Measurements from ENCODE around the gene STAG1.
"Not testable (repeated sequence)": the region's sequence is repeated elsewhere in the genome, so short reads cannot be mapped to it uniquely, and the experiment has no call there.

The STAG1 gene

DNA sequence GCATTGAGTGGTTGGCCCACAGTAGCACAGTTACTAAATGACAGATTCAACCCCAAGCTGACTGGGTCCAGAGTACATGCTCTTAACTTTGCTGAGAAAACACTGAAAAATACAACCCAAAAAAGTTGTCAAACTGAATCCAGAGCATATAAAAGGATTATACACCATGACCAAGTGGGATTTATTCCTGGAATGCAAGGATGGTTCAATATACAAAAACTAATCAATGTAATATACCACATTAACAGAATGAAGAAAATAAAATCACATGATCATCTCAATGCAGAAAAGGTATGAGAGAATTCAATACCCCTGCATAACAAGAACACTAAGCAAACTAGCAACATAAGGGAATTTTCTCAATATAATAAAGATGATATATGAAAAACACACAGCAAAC is 98.5 kb downstream of the STAG1 start:
- H3K4me1 ChIP-seq = peaks cover 0 to 3% (median under 1%) of the 10 kb centered on the region in 4 donors
- peaks cover 5 to 10% (median 9%) of the 10 kb centered on the region in 3 donors for H3K9me3 ChIP-seq
- no peak overlapping the region for H3K27ac ChIP-seq
- TF ChIP-seq, protein P1, sequence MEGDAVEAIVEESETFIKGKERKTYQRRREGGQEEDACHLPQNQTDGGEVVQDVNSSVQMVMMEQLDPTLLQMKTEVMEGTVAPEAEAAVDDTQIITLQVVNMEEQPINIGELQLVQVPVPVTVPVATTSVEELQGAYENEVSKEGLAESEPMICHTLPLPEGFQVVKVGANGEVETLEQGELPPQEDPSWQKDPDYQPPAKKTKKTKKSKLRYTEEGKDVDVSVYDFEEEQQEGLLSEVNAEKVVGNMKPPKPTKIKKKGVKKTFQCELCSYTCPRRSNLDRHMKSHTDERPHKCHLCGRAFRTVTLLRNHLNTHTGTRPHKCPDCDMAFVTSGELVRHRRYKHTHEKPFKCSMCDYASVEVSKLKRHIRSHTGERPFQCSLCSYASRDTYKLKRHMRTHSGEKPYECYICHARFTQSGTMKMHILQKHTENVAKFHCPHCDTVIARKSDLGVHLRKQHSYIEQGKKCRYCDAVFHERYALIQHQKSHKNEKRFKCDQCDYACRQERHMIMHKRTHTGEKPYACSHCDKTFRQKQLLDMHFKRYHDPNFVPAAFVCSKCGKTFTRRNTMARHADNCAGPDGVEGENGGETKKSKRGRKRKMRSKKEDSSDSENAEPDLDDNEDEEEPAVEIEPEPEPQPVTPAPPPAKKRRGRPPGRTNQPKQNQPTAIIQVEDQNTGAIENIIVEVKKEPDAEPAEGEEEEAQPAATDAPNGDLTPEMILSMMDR (IDR thresholded peaks at IDR 0.05) = no peak
- H3K27me3 ChIP-seq = no peaks in the 10 kb centered on the region
- DNase-seq = no peak
- peaks cover 0 to 10% (median 8%) of the 10 kb centered on the region in 3 donors for H3K36me3 ChIP-seq
- H3K4me3 ChIP-seq = no peak overlapping the region
- intact Hi-C loops (cut with DNase I; ENCODE audit: low total_unique reads) = no loop called here

DNA sequence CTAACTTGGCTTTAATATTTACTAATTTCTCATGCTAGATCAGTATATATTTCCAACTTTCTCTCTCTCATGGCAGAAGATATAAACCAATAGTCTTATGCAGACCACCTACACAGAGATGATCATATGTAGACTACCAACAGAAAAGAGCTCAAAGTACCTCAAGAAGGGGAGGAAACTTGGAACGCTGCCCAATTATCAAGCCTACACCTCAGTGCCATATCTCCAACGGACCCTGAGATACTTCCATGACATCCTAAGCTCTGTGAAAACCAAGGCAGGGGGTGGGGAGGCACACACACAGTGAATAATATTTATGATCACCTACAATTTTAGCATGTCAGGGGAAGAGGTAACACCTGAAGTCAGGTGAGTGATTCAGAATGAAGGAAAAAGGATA is 100.6 kb downstream of the STAG1 start:
- H3K27me3 ChIP-seq = no peaks in the 10 kb centered on the region
- no peak overlapping the region for H3K27ac ChIP-seq
- intact Hi-C loops (cut with DNase I; ENCODE audit: low total_unique reads) = no loop called here
- H3K36me3 ChIP-seq = peaks cover 0 to 10% (median 8%) of the 10 kb centered on the region in 3 donors
- no peak overlapping the region for H3K4me3 ChIP-seq
- peaks cover 5 to 10% (median 9%) of the 10 kb centered on the region in 3 donors for H3K9me3 ChIP-seq
- no peaks in the 10 kb centered on the region for H3K4me1 ChIP-seq
- TF ChIP-seq, protein P1 (IDR thresholded peaks at IDR 0.05) = no peak
- DNase-seq = no peak

DNA sequence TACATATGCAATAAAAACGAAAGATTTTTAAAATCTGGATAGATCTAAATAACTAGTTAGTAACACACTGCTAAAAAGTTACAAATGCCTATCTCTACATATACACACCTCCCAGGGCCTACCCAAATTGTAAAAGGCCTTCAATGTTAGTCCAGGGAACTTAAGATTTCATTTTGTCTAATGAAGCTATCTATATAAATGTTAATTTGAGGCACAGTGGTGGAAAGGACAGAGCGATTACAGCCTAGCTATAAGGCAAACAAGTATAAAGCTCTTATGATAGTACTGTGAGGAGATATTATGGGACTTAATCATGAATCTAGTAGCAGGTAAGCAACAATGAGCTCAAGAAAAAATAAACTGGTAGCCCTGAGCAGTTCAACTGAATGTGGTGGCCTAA is 101.7 kb downstream of the STAG1 start:
- Histone ChIP-seq H3K4me3 (no peak overlapping the region), H3K27ac (no peak overlapping the region), H3K9me3 (peaks cover 5 to 10% (median 9%) of the 10 kb centered on the region in 3 donors), H3K4me1 (no peaks in the 10 kb centered on the region), H3K27me3 (no peaks in the 10 kb centered on the region), H3K36me3 (peaks cover 0 to 10% (median 8%) of the 10 kb centered on the region in 3 donors)
- intact Hi-C loops (cut with DNase I; ENCODE audit: low total_unique reads) = no loop called here
- no peak for DNase-seq
- TF ChIP-seq, protein P1 (IDR thresholded peaks at IDR 0.05) = no peak

DNA sequence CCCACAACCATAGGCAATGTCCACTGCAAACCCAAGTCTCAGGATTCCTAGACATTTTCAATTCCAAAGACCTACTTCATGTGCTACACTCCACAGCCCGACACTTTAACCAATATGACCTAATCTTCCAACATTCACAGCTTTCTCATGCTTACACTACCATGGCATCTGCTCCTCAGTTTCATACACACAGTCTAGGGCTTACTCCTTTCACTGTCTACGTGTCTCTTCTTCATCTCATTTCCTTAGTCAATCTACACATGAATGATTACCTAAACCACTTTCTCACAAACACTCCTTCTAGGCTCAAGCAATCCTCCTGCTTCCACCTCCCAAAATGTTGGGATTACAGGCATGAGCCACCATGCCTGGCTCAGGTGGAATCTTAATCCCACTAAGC is 106.3 kb downstream of the STAG1 start:
- no peaks in the 10 kb centered on the region for H3K36me3 ChIP-seq
- no peaks in the 10 kb centered on the region for H3K27me3 ChIP-seq
- H3K4me3 ChIP-seq = no peak overlapping the region
- no peak overlapping the region for H3K27ac ChIP-seq
- peaks cover 0 to 6% (median 0%) of the 10 kb centered on the region in 4 donors for H3K4me1 ChIP-seq
- no peaks in the 10 kb centered on the region for H3K9me3 ChIP-seq
- TF ChIP-seq, protein P1 (IDR thresholded peaks at IDR 0.05) = no peak
- intact Hi-C loops (cut with DNase I; ENCODE audit: low total_unique reads) = no loop called here
- no peak for DNase-seq

DNA sequence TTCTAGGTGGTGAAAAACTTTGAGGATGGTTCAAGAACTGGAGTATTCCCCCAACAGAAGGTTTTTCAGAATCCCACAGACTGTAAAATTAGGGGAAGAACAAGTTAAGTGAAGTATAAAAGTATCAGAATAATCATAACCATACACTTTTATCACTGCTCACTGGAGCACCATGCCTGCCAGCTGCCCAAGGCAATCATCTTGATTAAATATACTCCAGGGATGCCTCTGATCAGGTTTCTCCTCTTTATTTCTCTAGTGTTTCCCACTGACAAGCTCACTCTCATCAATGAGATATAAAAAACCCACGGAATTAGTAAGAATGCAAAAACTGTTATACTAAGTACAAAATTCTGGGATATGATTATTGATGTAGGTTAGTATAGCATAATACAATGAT is 108.0 kb downstream of the STAG1 start:
- Histone ChIP-seq H3K27me3 (no peaks in the 10 kb centered on the region), H3K4me3 (no peak overlapping the region), H3K27ac (no peak overlapping the region), H3K9me3 (no peaks in the 10 kb centered on the region), H3K36me3 (no peaks in the 10 kb centered on the region), H3K4me1 (peaks cover 0 to 7% (median 4%) of the 10 kb centered on the region in 4 donors)
- intact Hi-C loops (cut with DNase I; ENCODE audit: low total_unique reads) = no loop called here
- DNase-seq = no peak
- TF ChIP-seq, protein P1 (IDR thresholded peaks at IDR 0.05) = no peak

DNA sequence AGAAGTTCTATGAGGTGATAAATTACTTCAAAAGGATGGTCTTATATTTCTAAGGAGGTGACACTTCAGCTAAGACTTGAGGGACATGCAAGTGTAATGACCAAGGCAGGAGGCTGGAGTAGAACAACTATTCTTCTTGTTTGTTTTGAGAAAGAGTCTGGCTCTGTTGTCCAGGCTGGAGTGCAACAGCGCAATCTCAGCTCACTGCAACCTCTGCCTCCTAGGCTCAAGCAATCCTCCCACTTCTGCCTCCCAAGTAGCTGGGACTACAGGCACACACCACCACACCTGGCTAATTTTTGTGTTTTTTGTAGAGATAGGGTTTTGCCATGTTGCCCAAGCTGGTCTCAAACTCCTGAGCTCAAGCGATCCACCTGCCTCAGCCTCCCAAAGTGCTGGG is 108.8 kb downstream of the STAG1 start:
- H3K27ac ChIP-seq; H3K9me3 ChIP-seq; H3K27me3 ChIP-seq; DNase-seq; intact Hi-C loops (cut with DNase I; ENCODE audit: low total_unique reads); H3K4me3 ChIP-seq; H3K36me3 ChIP-seq: not testable (repeated sequence)
- peaks cover 0 to 16% (median 4%) of the 10 kb centered on the region in 4 donors for H3K4me1 ChIP-seq

Data from tibial artery (tissue), 4 donors.